Keratinocyte (primary cell): ENCODE data around the gene TEX26. TPM values are rescaled to one million over a fixed set of nuclear protein-coding genes. Genes with fewer than 3 reads are reported as not detected.
A peak's percentile ranks its signal among the peaks of the same experiment; 100 is the strongest.

Source experiments
- DNase-seq: peaks from one replicate; pipeline ENCODE4 v3.0.0-alpha.2; 2011; ENCODE audit warnings: low read depth, missing footprints, low spot score
- FAIRE-seq: peaks from 2 replicates; lab custom pipeline; 2011; peaks lifted over from hg19 to GRCh38; lab: Jason Lieb, UNC
- H2AFZ ChIP-seq: 2 replicates; pipeline ENCODE4 v1.6.0; 2012; ENCODE audit warnings: low read length, control low read depth, inconsistent platforms; ENCODE audit not compliant: control insufficient read depth
- H3K27ac ChIP-seq: 2 replicates; pipeline ENCODE4 v1.5.1; 2011; ENCODE audit warnings: low read length; ENCODE audit not compliant: control insufficient read depth, insufficient read depth
- H3K27me3 ChIP-seq: 3 replicates; pipeline ENCODE4 v1.6.0; 2011; ENCODE audit warnings: low read length; ENCODE audit not compliant: control insufficient read depth, insufficient read depth; ENCODE audit errors: extremely low read depth
- H3K36me3 ChIP-seq, 2 experiments: 2 replicates in 1 of 2; 3 replicates in 1 of 2; pipeline ENCODE4 v1.5.1; 2011; ENCODE audit warnings: low read length in 2 of 2, mild to moderate bottlenecking in 1 of 2; ENCODE audit not compliant: control insufficient read depth in 2 of 2, insufficient read depth in 2 of 2; ENCODE audit errors: extremely low read depth in 1 of 2
- H3K4me1 ChIP-seq: 3 replicates; pipeline ENCODE4 v1.5.1; 2011; ENCODE audit warnings: low read length; ENCODE audit not compliant: control insufficient read depth, insufficient read depth; ENCODE audit errors: extremely low read depth
- H3K4me2 ChIP-seq: 3 replicates; pipeline ENCODE4 v1.6.0; 2011; ENCODE audit warnings: low read depth, low read length; ENCODE audit not compliant: control insufficient read depth, insufficient read depth; ENCODE audit errors: extremely low read depth
- H3K4me3 ChIP-seq, 3 experiments: fragments of 200-600 bp in 1 of 3; sonication (generic) in 1 of 3; 2 replicates in 2 of 3; 3 replicates in 1 of 3; pipeline ENCODE4 v1.5.1; 2011 to 2016; ENCODE audit warnings: low read length in 3 of 3, mild to moderate bottlenecking in 3 of 3, control low read depth in 2 of 3, inconsistent platforms in 1 of 3, low read depth in 1 of 3, mixed read lengths in 1 of 3, mixed run types in 1 of 3, moderate library complexity in 1 of 3; ENCODE audit not compliant: control insufficient read depth in 2 of 3, insufficient read depth in 2 of 3; ENCODE audit errors: extremely low read depth in 1 of 3
- H3K79me2 ChIP-seq: 2 replicates; pipeline ENCODE4 v1.6.0; 2012; ENCODE audit warnings: low read length; ENCODE audit not compliant: control insufficient read depth, insufficient read depth
- H3K9ac ChIP-seq: 3 replicates; pipeline ENCODE4 v1.6.0; 2011; ENCODE audit warnings: low read length; ENCODE audit not compliant: control insufficient read depth, insufficient read depth; ENCODE audit errors: extremely low read depth
- H3K9me1 ChIP-seq: 3 replicates; pipeline ENCODE4 v1.6.0; 2011; ENCODE audit warnings: low read length; ENCODE audit not compliant: control insufficient read depth, insufficient read depth; ENCODE audit errors: extremely low read depth
- H3K9me3 ChIP-seq: 2 replicates; pipeline ENCODE4 v1.5.1; 2012; ENCODE audit warnings: low read depth, low read length; ENCODE audit not compliant: control insufficient read depth
- H4K20me1 ChIP-seq: 3 replicates; pipeline ENCODE4 v1.6.0; 2011; ENCODE audit warnings: low read length; ENCODE audit not compliant: control insufficient read depth, insufficient read depth; ENCODE audit errors: extremely low read depth
- CTCF ChIP-seq, 3 experiments: IDR thresholded peaks in 1 of 3; conservative IDR thresholded peaks in 1 of 3; optimal IDR thresholded peaks in 1 of 3; 2 replicates in 2 of 3; 3 replicates in 1 of 3; pipeline versions ENCODE3 to v1.5.1; 2011; ENCODE audit warnings: low read length in 3 of 3, mild to moderate bottlenecking in 3 of 3, moderate library complexity in 2 of 3, control low read depth in 1 of 3, inconsistent platforms in 1 of 3; ENCODE audit not compliant: insufficient read depth in 2 of 3; ENCODE audit errors: extremely low read depth in 1 of 3
- EZH2 ChIP-seq: IDR thresholded peaks from one replicate; pipeline ENCODE4 v1.6.1; 2012; ENCODE audit warnings: inconsistent platforms, mild to moderate bottlenecking, low read length, moderate library complexity
- dilution Hi-C: fragments of 300-500 bp; cut with MboI; formaldehyde crosslinking; loops from one replicate; pipeline ENCODE4 v1.7.0; 2020; ENCODE audit warnings: low sequenced_read_pairs; ENCODE audit not compliant: extremely low pct_ligation_motif_present
- polyA plus RNA-seq, 5 experiments: library from polyadenylated mRNA; depleted of rRNA in 3 of 5; stranded (reverse) in 3 of 5; stranded (forward) in 1 of 5; unstranded in 1 of 5; fragments of >200 nt; gene quantifications; 1 replicate in 1 of 5; 2 replicates in 3 of 5; 3 replicates in 1 of 5; pipeline versions ENCODE4 v1.2.1 to v1.2.3, GENCODE V29; 2011 to 2012; ENCODE audit warnings: missing spikeins in 2 of 5, low read depth in 1 of 5, low replicate concordance in 1 of 5

The TEX26 gene
- polyA plus RNA-seq, 1 donor (not counting 4 experiments of a cell fraction or from before 2014, with no cell fraction given), result not detected

GRCh38 chr13:30959678-30960077, 27.2 kb downstream of the TEX26 start:
- H3K9me1 ChIP-seq, result no peaks in the 10 kb centered on the region
- no peaks in the 10 kb centered on the region for H3K9me3 ChIP-seq
- H3K4me3 ChIP-seq, result no peak overlapping the region
- H3K9ac ChIP-seq, result no peak overlapping the region
- FAIRE-seq (no peak), DNase-seq (no peak)
- TF ChIP-seq CTCF (optimal IDR thresholded peaks at IDR 0.05 in 1 of 3, IDR thresholded peaks at IDR 0.05 in 1 of 3, conservative IDR thresholded peaks at IDR 0.05 in 1 of 3; ENCODE audit: extremely low read depth in 1 of 3, insufficient read depth in 2 of 3, low read length in 3 of 3) (no peak), EZH2 (no peak)
- H3K79me2 ChIP-seq, result no peaks in the 10 kb centered on the region
- H3K36me3 ChIP-seq, result no peaks in the 10 kb centered on the region
- no peak overlapping the region for H3K4me2 ChIP-seq
- H3K4me1 ChIP-seq, result peaks cover 5% of the 10 kb centered on the region
- dilution Hi-C loops, result no loop called here
- H3K27me3 ChIP-seq, result peaks cover 4% of the 10 kb centered on the region
- H2AFZ ChIP-seq, result no peak overlapping the region
- H3K27ac ChIP-seq, result no peak overlapping the region
- H4K20me1 ChIP-seq, result no peaks in the 10 kb centered on the region

GRCh38 chr13:30963791-30964190, 31.3 kb downstream of the TEX26 start:
- no peaks in the 10 kb centered on the region for H3K9me3 ChIP-seq
- H3K36me3 ChIP-seq, result no peaks in the 10 kb centered on the region
- peaks cover 4% of the 10 kb centered on the region for H3K27me3 ChIP-seq
- DNase-seq (no peak), FAIRE-seq (peak; percentile 57)
- peaks cover 5% of the 10 kb centered on the region for H3K4me1 ChIP-seq
- H3K27ac ChIP-seq, result no peak overlapping the region
- H3K9me1 ChIP-seq, result no peaks in the 10 kb centered on the region
- H4K20me1 ChIP-seq, result no peaks in the 10 kb centered on the region
- dilution Hi-C loops, result no loop called here
- H3K9ac ChIP-seq, result no peak overlapping the region
- no peaks in the 10 kb centered on the region for H3K79me2 ChIP-seq
- H3K4me3 ChIP-seq, result no peak overlapping the region
- H2AFZ ChIP-seq, result no peak overlapping the region
- no peak for TF ChIP-seq CTCF (optimal IDR thresholded peaks at IDR 0.05 in 1 of 3, IDR thresholded peaks at IDR 0.05 in 1 of 3, conservative IDR thresholded peaks at IDR 0.05 in 1 of 3; ENCODE audit: extremely low read depth in 1 of 3, insufficient read depth in 2 of 3, low read length in 3 of 3)
- no peak for TF ChIP-seq EZH2
- peak overlapping the region; percentile 17 for H3K4me2 ChIP-seq
